Peyer's patch (tissue), 4 donors: Measurements from ENCODE around the gene ATL1.

ENCODE experiments used
- CTCF ChIP-seq, 6 experiments: fragments of 450-650 bp in 4 of 6; fragments of 200-600 bp in 2 of 6; sonication (generic) in 1 of 6; IDR thresholded peaks; one replicate each; pipeline ENCODE4 v1.5.1; 2017 to 2019; ENCODE audit warnings: antibody characterized with exemption in 6 of 6, mild to moderate bottlenecking in 3 of 6, moderate library complexity in 1 of 6
- POLR2A ChIP-seq, 2 donors: fragments of 450-650 bp; IDR thresholded peaks; one replicate each; pipeline ENCODE4 v1.5.1; 2017; ENCODE audit warnings: antibody characterized with exemption in 2 of 2, mild to moderate bottlenecking in 2 of 2, moderate library complexity in 2 of 2

- TF ChIP-seq CTCF (IDR thresholded peaks at IDR 0.05) (no peak), POLR2A (IDR thresholded peaks at IDR 0.05) (no peak)
Measured at GRCh38 chr14:50657753-50658152, 97.8 kb downstream of the ATL1 start.
